Trophoblast cell (in vitro differentiated cells and primary cell): ENCODE measurements around the gene CD244.

Experiments used
- DNase-seq, 2 donors: peaks; one replicate each; pipeline ENCODE4 v3.0.0-alpha.2; 2016
- H2AFZ ChIP-seq: 2 replicates; pipeline ENCODE4 v1.6.1; 2013; ENCODE audit warnings: low read length, moderate library complexity, mild to moderate bottlenecking; ENCODE audit not compliant: insufficient read depth, poor library complexity
- H2AK5ac ChIP-seq: 2 replicates; pipeline ENCODE4 v1.6.1; 2013; ENCODE audit warnings: mild to moderate bottlenecking, low read length
- H2BK120ac ChIP-seq: 2 replicates; pipeline ENCODE4 v1.6.1; 2013; ENCODE audit warnings: low read length, mild to moderate bottlenecking, moderate library complexity; ENCODE audit not compliant: insufficient read depth, poor library complexity
- H2BK12ac ChIP-seq: 2 replicates; pipeline ENCODE4 v1.6.1; 2013; ENCODE audit warnings: mild to moderate bottlenecking, low read length, moderate library complexity
- H2BK5ac ChIP-seq: 2 replicates; pipeline ENCODE4 v1.6.1; 2013; ENCODE audit warnings: low read length, low read depth, moderate library complexity, mild to moderate bottlenecking; ENCODE audit not compliant: poor library complexity
- H3K14ac ChIP-seq: 2 replicates; pipeline ENCODE4 v1.6.1; 2013; ENCODE audit warnings: mild to moderate bottlenecking, low read length
- H3K18ac ChIP-seq: 2 replicates; pipeline ENCODE4 v1.6.1; 2013; ENCODE audit warnings: mild to moderate bottlenecking, low read length
- H3K23ac ChIP-seq: 2 replicates; pipeline ENCODE4 v1.6.1; 2013; ENCODE audit warnings: low read length
- H3K27ac ChIP-seq: 2 replicates; pipeline ENCODE4 v1.5.1; 2013; ENCODE audit warnings: low read depth, mild to moderate bottlenecking, inconsistent platforms, low read length, moderate library complexity
- H3K27me3 ChIP-seq: 2 replicates; pipeline ENCODE4 v1.6.1; 2013; ENCODE audit warnings: inconsistent platforms, mild to moderate bottlenecking, low read length, moderate library complexity; ENCODE audit not compliant: insufficient read depth
- H3K36me3 ChIP-seq, 2 experiments: 1 replicate in 1 of 2; 2 replicates in 1 of 2; pipeline ENCODE4 v1.6.1; 2013; ENCODE audit warnings: low read length in 2 of 2, mild to moderate bottlenecking in 2 of 2, moderate library complexity in 1 of 2; ENCODE audit not compliant: insufficient read depth in 2 of 2, control insufficient read depth in 1 of 2
- H3K4ac ChIP-seq: 2 replicates; pipeline ENCODE4 v1.6.1; 2013; ENCODE audit warnings: low read depth, mild to moderate bottlenecking, low read length, moderate library complexity
- H3K4me1 ChIP-seq, 2 experiments: 1 replicate in 1 of 2; 2 replicates in 1 of 2; pipeline ENCODE4 v1.6.1; 2013; ENCODE audit warnings: low read length in 2 of 2, mild to moderate bottlenecking in 2 of 2, moderate library complexity in 1 of 2; ENCODE audit not compliant: insufficient read depth in 2 of 2, control insufficient read depth in 1 of 2
- H3K4me2 ChIP-seq: 2 replicates; pipeline ENCODE4 v1.6.1; 2013; ENCODE audit warnings: inconsistent platforms, mild to moderate bottlenecking, low read length, moderate library complexity
- H3K4me3 ChIP-seq: 2 replicates; pipeline ENCODE4 v1.5.1; 2013; ENCODE audit warnings: mild to moderate bottlenecking, low read depth, low read length, inconsistent platforms
- H3K79me1 ChIP-seq: one replicate; pipeline ENCODE4 v1.6.1; 2013; ENCODE audit warnings: low read length
- H3K79me2 ChIP-seq: 2 replicates; pipeline ENCODE4 v1.6.1; 2013; ENCODE audit warnings: low read length, mild to moderate bottlenecking; ENCODE audit not compliant: control insufficient read depth, insufficient read depth, poor library complexity
- H3K9ac ChIP-seq: 2 replicates; pipeline ENCODE4 v1.6.1; 2013; ENCODE audit warnings: mild to moderate bottlenecking, low read length
- H3K9me3 ChIP-seq: 2 replicates; pipeline ENCODE4 v1.6.1; 2013; ENCODE audit warnings: low read depth, mild to moderate bottlenecking, control low read depth, inconsistent platforms, low read length; ENCODE audit not compliant: insufficient read depth
- H4K12ac ChIP-seq: 2 replicates; pipeline ENCODE4 v1.6.1; 2013; ENCODE audit warnings: low read depth, mild to moderate bottlenecking, low read length, moderate library complexity
- H4K8ac ChIP-seq: 2 replicates; pipeline ENCODE4 v1.6.1; 2013; ENCODE audit warnings: low read depth, mild to moderate bottlenecking, low read length, moderate library complexity
- H4K91ac ChIP-seq: one replicate; pipeline ENCODE4 v1.6.1; 2013; ENCODE audit warnings: low read depth, mild to moderate bottlenecking, low read length, moderate library complexity
- WGBS: extraction: QIAGEN DNeasy Blood & Tissue Kit; methylation state at CpG from one replicate; pipeline ENCODE4 v1.1.7; 2013; ENCODE audit warnings: missing lambda C conversion rate; ENCODE audit not compliant: insufficient read length, insufficient coverage; ENCODE audit errors: extremely low coverage; 5-methylcytosine and 5-hydroxymethylcytosine counted together

CD244 gene

DNA sequence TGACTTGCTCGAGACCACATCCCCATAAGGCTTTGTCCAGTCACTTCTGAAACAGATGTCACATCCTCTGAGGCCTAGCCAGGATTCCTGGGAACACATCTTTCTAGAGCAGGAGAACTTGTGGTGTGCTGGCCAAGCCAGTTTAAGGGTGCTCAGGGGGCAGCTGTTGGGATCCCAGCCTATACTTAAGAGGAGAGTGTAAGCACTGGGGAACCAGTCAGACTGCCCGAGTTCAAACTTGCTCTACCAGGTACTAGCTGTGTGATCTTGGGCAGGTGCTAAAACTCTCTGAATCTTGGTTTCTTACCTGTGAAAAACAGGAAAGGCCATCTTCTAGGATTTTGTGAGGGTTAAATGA, 82.3 kb downstream of the CD244 start:
- no CpG with 5 or more reads among the region's 2 CpGs for WGBS
- no peaks in the 10 kb centered on the region for H3K36me3 ChIP-seq
- DNase-seq: no peak

More for the DNA sequence above, 82.3 kb downstream of the CD244 start:
- H3K9me3 ChIP-seq: no peaks in the 10 kb centered on the region
- H4K8ac ChIP-seq: no peak overlapping the region
- no peak overlapping the region for H2BK120ac ChIP-seq
- peak overlapping the region; percentile 57 for H2BK5ac ChIP-seq
- no peak overlapping the region for H4K12ac ChIP-seq
- no peak overlapping the region for H3K27ac ChIP-seq
- H3K4me3 ChIP-seq: no peak overlapping the region
- no peak overlapping the region for H2AFZ ChIP-seq
- no peaks in the 10 kb centered on the region for H3K27me3 ChIP-seq
- no peak overlapping the region for H3K4me2 ChIP-seq
- H3K18ac ChIP-seq: no peak overlapping the region
- no peak overlapping the region for H3K4ac ChIP-seq
- peaks cover 5% of the 10 kb centered on the region for H3K79me2 ChIP-seq
- H2AK5ac ChIP-seq: no peak overlapping the region
- H3K23ac ChIP-seq: no peak overlapping the region
- H3K4me1 ChIP-seq: peaks cover 14 to 19% of the 10 kb centered on the region in 2 experiments
- H4K91ac ChIP-seq: peak overlapping the region; percentile 45
- no peak overlapping the region for H3K9ac ChIP-seq
- H3K14ac ChIP-seq: peak overlapping the region; percentile 17
- peaks cover 14% of the 10 kb centered on the region for H3K79me1 ChIP-seq
- peak overlapping the region; percentile 36 for H2BK12ac ChIP-seq
